H1 (cell line): ENCODE data around the gene RCOR2. TPM values are rescaled to one million over a fixed set of nuclear protein-coding genes. Genes with fewer than 3 reads are reported as not detected.
A peak's percentile ranks its signal among the peaks of the same experiment; 100 is the strongest.

Experiments used
- CREB1 ChIP-seq: IDR thresholded peaks from 2 replicates; pipeline ENCODE4 v1.6.1; 2012; ENCODE audit warnings: inconsistent platforms
- EGR1 ChIP-seq: IDR thresholded peaks from 2 replicates; pipeline ENCODE4 v1.6.1; 2011; ENCODE audit warnings: low read depth, low read length, borderline replicate concordance
- EZH2 ChIP-seq: fragments of 200-600 bp; sonication (generic); IDR thresholded peaks from 2 replicates; pipeline ENCODE4 v1.7.1; 2012; ENCODE audit warnings: low read depth, mild to moderate bottlenecking, moderate library complexity, low read length, inconsistent platforms; ENCODE audit not compliant: severe bottlenecking
- KDM1A ChIP-seq: fragments of 200-600, 300-600 bp; sonication (generic); IDR thresholded peaks from 2 replicates; pipeline ENCODE4 v1.7.1; 2016; ENCODE audit warnings: mild to moderate bottlenecking, low read length, borderline replicate concordance
- POLR2A ChIP-seq, 2 experiments: IDR thresholded peaks; 1 replicate in 1 of 2; 2 replicates in 1 of 2; pipeline ENCODE4 v1.6.1; 2011; ENCODE audit warnings: low read depth in 2 of 2, low read length in 2 of 2, mild to moderate bottlenecking in 2 of 2; ENCODE audit errors: control extremely low read depth in 1 of 2
- POU5F1 ChIP-seq: IDR thresholded peaks from 2 replicates; pipeline ENCODE4 v1.6.1; 2011; ENCODE audit warnings: low read depth, mild to moderate bottlenecking, low read length, moderate library complexity
- TAF1 ChIP-seq: IDR thresholded peaks from 2 replicates; pipeline ENCODE4 v1.6.1; 2011; ENCODE audit warnings: mild to moderate bottlenecking, low read depth, low read length
- TBP ChIP-seq: IDR thresholded peaks from 2 replicates; pipeline ENCODE4 v1.6.1; 2011; ENCODE audit warnings: low read depth, low read length, improper control_type of control experiment
- TEAD4 ChIP-seq: IDR thresholded peaks from 2 replicates; pipeline ENCODE4 v1.6.1; 2012; ENCODE audit warnings: low read depth, low read length, inconsistent platforms, mixed read lengths
- polyA plus RNA-seq, 7 experiments: library from polyadenylated mRNA; depleted of rRNA in 3 of 7; stranded (reverse) in 5 of 7; unstranded in 2 of 7; fragments of >200 nt in 5 of 7; fragments of 200-250 nt in 2 of 7; gene quantifications; 1 replicate in 5 of 7; 2 replicates in 1 of 7; 4 replicates in 1 of 7; pipeline versions ENCODE4 v1.2.1 to v1.2.3, GENCODE V29; 2011 to 2013; ENCODE audit warnings: missing spikeins in 2 of 7, mixed read lengths in 2 of 7
- total RNA-seq: library from RNA; stranded (reverse); fragmentation: NEBNext Ultra II Directional; extraction: Animal tissue kit (Norgen Biotek cat#: 25700); gene quantifications from 2 replicates; pipeline ENCODE4 v1.2.1, GENCODE V29; 2021
- TF ChIP-seq, protein P1 (sequence below): fragments of 300-600 bp; sonication (generic); IDR thresholded peaks from 2 replicates; pipeline ENCODE4 v1.7.1; 2012; ENCODE audit warnings: low read length, moderate library complexity, mild to moderate bottlenecking, inconsistent platforms; ENCODE audit not compliant: insufficient replicate concordance

RCOR2 gene
- total and polyA plus RNA-seq, 2 of the 8 experiments (the other 6 are each of a cell fraction or from before 2014, with no cell fraction given) = 54.6 to 78.0 TPM

GRCh38 chr11:63882555-63883242, 34.3 kb downstream of the RCOR2 start (continued):
- TF ChIP-seq, protein P1, sequence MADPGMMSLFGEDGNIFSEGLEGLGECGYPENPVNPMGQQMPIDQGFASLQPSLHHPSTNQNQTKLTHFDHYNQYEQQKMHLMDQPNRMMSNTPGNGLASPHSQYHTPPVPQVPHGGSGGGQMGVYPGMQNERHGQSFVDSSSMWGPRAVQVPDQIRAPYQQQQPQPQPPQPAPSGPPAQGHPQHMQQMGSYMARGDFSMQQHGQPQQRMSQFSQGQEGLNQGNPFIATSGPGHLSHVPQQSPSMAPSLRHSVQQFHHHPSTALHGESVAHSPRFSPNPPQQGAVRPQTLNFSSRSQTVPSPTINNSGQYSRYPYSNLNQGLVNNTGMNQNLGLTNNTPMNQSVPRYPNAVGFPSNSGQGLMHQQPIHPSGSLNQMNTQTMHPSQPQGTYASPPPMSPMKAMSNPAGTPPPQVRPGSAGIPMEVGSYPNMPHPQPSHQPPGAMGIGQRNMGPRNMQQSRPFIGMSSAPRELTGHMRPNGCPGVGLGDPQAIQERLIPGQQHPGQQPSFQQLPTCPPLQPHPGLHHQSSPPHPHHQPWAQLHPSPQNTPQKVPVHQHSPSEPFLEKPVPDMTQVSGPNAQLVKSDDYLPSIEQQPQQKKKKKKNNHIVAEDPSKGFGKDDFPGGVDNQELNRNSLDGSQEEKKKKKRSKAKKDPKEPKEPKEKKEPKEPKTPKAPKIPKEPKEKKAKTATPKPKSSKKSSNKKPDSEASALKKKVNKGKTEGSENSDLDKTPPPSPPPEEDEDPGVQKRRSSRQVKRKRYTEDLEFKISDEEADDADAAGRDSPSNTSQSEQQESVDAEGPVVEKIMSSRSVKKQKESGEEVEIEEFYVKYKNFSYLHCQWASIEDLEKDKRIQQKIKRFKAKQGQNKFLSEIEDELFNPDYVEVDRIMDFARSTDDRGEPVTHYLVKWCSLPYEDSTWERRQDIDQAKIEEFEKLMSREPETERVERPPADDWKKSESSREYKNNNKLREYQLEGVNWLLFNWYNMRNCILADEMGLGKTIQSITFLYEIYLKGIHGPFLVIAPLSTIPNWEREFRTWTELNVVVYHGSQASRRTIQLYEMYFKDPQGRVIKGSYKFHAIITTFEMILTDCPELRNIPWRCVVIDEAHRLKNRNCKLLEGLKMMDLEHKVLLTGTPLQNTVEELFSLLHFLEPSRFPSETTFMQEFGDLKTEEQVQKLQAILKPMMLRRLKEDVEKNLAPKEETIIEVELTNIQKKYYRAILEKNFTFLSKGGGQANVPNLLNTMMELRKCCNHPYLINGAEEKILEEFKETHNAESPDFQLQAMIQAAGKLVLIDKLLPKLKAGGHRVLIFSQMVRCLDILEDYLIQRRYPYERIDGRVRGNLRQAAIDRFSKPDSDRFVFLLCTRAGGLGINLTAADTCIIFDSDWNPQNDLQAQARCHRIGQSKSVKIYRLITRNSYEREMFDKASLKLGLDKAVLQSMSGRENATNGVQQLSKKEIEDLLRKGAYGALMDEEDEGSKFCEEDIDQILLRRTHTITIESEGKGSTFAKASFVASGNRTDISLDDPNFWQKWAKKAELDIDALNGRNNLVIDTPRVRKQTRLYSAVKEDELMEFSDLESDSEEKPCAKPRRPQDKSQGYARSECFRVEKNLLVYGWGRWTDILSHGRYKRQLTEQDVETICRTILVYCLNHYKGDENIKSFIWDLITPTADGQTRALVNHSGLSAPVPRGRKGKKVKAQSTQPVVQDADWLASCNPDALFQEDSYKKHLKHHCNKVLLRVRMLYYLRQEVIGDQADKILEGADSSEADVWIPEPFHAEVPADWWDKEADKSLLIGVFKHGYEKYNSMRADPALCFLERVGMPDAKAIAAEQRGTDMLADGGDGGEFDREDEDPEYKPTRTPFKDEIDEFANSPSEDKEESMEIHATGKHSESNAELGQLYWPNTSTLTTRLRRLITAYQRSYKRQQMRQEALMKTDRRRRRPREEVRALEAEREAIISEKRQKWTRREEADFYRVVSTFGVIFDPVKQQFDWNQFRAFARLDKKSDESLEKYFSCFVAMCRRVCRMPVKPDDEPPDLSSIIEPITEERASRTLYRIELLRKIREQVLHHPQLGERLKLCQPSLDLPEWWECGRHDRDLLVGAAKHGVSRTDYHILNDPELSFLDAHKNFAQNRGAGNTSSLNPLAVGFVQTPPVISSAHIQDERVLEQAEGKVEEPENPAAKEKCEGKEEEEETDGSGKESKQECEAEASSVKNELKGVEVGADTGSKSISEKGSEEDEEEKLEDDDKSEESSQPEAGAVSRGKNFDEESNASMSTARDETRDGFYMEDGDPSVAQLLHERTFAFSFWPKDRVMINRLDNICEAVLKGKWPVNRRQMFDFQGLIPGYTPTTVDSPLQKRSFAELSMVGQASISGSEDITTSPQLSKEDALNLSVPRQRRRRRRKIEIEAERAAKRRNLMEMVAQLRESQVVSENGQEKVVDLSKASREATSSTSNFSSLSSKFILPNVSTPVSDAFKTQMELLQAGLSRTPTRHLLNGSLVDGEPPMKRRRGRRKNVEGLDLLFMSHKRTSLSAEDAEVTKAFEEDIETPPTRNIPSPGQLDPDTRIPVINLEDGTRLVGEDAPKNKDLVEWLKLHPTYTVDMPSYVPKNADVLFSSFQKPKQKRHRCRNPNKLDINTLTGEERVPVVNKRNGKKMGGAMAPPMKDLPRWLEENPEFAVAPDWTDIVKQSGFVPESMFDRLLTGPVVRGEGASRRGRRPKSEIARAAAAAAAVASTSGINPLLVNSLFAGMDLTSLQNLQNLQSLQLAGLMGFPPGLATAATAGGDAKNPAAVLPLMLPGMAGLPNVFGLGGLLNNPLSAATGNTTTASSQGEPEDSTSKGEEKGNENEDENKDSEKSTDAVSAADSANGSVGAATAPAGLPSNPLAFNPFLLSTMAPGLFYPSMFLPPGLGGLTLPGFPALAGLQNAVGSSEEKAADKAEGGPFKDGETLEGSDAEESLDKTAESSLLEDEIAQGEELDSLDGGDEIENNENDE = no peak
- TF ChIP-seq TAF1 (0 out of 2 replicates have a peak, but pooled peaks have one; percentile 35), TBP (no peak), EZH2 (no peak), POU5F1 (no peak), TEAD4 (0 out of 2 replicates have a peak, but pooled peaks have one; percentile 20), POLR2A (IDR thresholded peaks at IDR 0.05; ENCODE audit: control extremely low read depth in 1 of 2, low read depth in 2 of 2, low read length in 2 of 2) (no peak; a peak in 1 of 3 replicates), CREB1 (no peak), KDM1A (no peak), EGR1 (no peak)
